GM21619 (cell line): ENCODE measurements around the gene LEKR1.

Experiments
- ATAC-seq: cut with Tn5 transposase; IDR thresholded peaks from one replicate; pipeline ENCODE4 v1.9.1; 2021; ENCODE audit not compliant: unreplicated experiment

LEKR1 gene

GRCh38 chr3:157046520-157046919 is 220.4 kb downstream of the LEKR1 start:
- ATAC-seq: peak; percentile 67

GRCh38 chr3:157051055-157051454 is 224.9 kb downstream of the LEKR1 start:
- peak; percentile 57 for ATAC-seq

- no peak for ATAC-seq
These were observed 225.4 kb downstream of the LEKR1 start for GRCh38 chr3:157051591-157051990.

GRCh38 chr3:157056035-157056434 is 229.9 kb downstream of the LEKR1 start:
- ATAC-seq: no peak

GRCh38 chr3:157058392-157059071 is 232.4 kb downstream of the LEKR1 start:
- ATAC-seq: no peak

GRCh38 chr3:157059181-157059580 is 233.0 kb downstream of the LEKR1 start:
- no peak for ATAC-seq

GRCh38 chr3:157059661-157060060 is 233.5 kb downstream of the LEKR1 start:
- ATAC-seq: peak; percentile 55

GRCh38 chr3:157061265-157061664 is 235.1 kb downstream of the LEKR1 start:
- ATAC-seq: no peak

GRCh38 chr3:157063469-157063868 is 237.3 kb downstream of the LEKR1 start:
- ATAC-seq: no peak

GRCh38 chr3:157063926-157064325 is 237.8 kb downstream of the LEKR1 start:
- ATAC-seq: peak; percentile 6

GRCh38 chr3:157064402-157064801 is 238.2 kb downstream of the LEKR1 start:
- ATAC-seq: peak; percentile 59

- no peak for ATAC-seq
These were observed 239.0 kb downstream of the LEKR1 start for GRCh38 chr3:157065201-157065600.

GRCh38 chr3:157066335-157067098 is 240.4 kb downstream of the LEKR1 start:
- no peak for ATAC-seq

GRCh38 chr3:157067114-157067513 is 241.0 kb downstream of the LEKR1 start:
- no peak for ATAC-seq

- ATAC-seq: no peak
These were observed 243.3 kb downstream of the LEKR1 start for GRCh38 chr3:157069406-157069805.

GRCh38 chr3:157069846-157070677 is 243.9 kb downstream of the LEKR1 start:
- ATAC-seq: no peak

- ATAC-seq: no peak
These were observed 244.5 kb downstream of the LEKR1 start for GRCh38 chr3:157070678-157070999.

GRCh38 chr3:157071744-157072525 is 245.8 kb downstream of the LEKR1 start:
- ATAC-seq: no peak

GRCh38 chr3:157073810-157074209 is 247.7 kb downstream of the LEKR1 start:
- no peak for ATAC-seq

GRCh38 chr3:157074490-157074889 is 248.3 kb downstream of the LEKR1 start:
- ATAC-seq: no peak

- no peak for ATAC-seq
These were observed 248.8 kb downstream of the LEKR1 start for GRCh38 chr3:157074981-157075380.
